Activated CD4-positive, alpha-beta T cell treated with anti-CD3 and anti-CD28 coated beads, Interleukin-2, Interleukin-6, amounts not matched to agents 100 ng/mL and 50 ng/mL, durations not matched to agents 16 hours and 8 hours (primary cell): ENCODE measurements around the gene KCNAB1.
"Not testable (repeated sequence)": the region's sequence is repeated elsewhere in the genome, so short reads cannot be mapped to it uniquely, and the experiment has no call there.

Experiments used
- DNase-seq: peaks from one replicate; pipeline ENCODE4 v3.0.0-alpha.2; 2020

Gene KCNAB1

GRCh38 chr3:156226676-156227420 lies 106.5 kb downstream of the KCNAB1 start:
- DNase-seq, result no peak

DNA sequence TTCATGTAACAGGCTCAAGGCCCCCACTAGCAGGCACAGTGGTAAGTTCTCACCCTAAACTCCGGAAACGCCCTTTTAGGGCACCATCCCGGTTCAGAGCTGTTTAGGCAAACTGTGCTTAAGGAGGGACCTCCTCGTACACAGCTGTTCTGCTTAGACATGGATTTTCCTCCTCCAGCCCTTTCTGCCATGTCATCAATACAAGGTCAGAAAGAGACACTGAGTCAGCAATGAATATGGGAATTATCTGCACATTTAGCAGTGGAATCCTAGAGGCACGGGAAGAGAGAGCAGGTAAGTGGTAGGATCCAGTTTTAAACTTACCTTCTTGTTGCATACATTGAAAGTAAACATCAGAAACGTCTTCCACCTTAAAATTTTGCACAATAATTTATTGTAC lies 107.3 kb downstream of the KCNAB1 start:
- no peak for DNase-seq

DNA sequence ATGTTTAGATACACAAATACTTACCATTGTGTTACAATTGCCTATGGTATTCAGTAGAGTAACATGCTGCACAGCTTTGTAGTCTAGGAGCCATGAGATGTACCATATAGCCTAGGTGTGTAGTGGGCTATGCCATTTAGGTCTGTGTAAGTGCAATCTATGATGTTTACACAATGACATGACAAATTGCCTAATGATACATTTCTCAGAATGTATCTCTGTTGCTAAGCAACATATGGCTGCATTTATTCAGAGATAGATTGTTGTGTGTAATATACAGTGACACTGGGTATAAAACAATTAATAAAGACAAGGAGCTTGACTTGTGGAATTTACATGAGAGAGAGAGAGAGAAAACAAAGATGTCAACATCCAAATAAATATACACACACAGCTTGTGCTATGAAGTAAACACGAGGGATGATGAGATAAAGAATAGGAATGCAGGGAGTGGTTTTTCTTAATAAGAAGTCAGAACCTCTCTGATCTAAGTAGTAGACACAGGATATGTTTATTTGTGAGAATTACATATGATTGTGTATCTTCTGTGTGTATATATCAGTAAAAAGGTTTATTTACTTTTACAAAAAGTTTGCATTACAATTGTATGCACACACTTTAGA lies 110.0 kb downstream of the KCNAB1 start:
- no peak for DNase-seq

- DNase-seq, result not testable (repeated sequence)
These were observed 110.8 kb downstream of the KCNAB1 start for GRCh38 chr3:156231221-156231620.

DNA sequence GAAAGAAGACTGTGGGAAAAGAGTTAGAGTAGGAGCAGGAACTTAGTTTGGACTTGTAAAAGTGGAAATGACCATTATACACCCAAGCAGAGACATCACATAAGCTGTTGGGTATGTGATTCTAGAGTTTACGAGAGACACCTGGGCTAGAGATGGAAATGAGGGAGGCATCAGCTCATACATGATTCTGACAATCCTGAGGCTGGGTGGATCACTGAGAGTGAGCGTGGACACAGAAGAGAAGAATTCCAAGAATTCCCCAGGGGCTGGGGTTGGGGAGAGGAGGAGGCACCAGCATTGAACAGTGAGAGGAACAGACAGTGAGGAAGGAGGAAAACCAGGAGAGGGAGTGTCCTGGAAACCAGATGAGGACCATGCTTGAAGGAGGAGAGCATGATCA lies 113.5 kb downstream of the KCNAB1 start:
- DNase-seq, result no peak

GRCh38 chr3:156236556-156237260 lies 116.3 kb downstream of the KCNAB1 start:
- DNase-seq, result no peak

GRCh38 chr3:156240642-156241041 lies 120.3 kb downstream of the KCNAB1 start:
- no peak for DNase-seq

DNA sequence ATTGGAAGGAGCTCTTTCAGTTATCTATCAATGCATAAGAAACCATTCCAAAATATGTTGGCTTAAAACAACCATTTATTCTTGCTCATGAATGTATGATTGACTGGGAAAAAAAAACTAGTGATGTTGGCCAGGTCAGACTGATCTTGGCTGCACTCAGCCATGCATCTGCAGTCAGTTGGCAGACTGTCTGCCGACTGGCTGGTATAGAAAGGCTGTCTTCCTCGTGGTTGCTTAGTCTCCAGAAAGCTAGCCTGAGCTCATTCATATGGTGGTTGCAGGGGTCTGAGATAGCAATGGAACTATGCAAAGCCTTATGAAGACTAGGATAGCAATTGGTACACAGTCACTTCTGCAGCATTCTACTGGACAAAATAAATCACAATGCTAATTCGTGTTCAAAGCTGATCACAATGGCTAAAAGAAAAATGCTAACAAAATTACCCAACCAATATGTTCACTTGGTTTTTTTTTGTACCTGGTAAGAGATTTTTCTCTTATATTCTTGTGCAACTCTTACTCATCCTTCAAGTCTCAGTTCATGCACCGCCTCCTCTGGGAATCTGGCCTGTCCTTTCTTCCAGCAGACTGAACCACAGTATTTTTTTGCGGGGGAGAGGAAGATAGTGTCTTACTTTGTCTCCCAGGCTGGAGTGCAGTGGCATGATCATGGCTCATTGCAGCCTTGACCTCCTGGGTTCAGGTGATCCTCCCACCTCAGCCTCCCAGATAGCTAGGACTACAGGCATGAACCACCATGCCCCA lies 126.8 kb downstream of the KCNAB1 start:
- no peak for DNase-seq

DNA sequence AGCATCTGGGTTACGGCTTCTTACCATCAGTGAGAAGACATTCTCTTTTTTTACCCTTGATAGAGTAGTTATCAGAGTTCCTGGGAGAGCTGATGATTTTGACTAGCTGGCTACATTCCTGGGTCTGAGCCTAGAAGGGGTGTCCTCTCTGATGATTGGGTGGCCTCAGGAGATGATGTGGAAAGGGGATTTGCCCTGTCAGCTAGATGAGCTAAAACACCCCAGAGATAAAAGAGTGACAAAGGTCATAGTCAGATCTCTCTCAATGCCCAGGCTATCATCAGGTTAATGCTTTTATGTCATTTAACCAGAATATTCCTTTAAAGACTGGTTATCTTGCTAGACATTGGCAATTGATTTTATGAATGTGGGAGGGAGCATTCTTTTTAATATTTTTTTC lies 130.2 kb downstream of the KCNAB1 start:
- no peak for DNase-seq

GRCh38 chr3:156251424-156251823 lies 131.0 kb downstream of the KCNAB1 start:
- DNase-seq, result no peak

DNA sequence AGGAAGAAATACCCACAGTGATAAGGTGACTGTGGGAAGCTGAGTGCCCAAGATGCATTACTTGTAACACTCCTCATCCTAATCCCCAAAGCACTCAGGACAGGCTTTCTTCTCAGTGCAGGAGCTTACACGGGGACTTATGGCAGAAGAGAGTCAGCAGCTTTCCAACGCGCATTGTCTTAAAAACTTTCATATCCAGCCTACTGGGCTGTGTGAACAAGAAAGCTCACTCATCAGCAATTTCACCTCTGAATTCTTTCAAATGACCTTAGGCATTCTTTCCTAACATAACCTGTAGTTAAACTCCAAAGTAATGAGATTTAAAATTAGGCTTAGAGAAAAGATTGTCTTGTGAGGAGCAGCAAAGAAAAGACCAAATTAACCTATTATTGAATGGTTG lies 132.3 kb downstream of the KCNAB1 start:
- DNase-seq, result no peak

DNA sequence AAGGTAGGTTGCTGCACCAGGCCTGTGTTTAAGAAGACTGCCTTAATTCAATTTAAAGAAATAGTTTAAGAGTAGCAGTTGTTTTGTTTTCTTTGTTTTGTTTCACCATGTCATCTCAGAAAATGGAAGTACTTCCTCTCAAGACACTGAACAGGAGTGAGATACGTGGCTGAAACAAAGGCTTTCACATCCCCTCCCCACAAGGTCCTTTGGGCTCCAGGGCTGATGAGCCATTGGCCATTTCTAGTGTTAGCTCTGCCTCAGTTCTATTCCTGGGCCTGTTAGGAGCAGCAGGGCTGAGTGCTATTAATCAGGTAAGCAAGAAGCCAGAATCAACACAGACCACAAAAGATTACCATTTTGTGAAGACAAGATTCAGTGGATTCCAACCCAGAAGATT lies 132.8 kb downstream of the KCNAB1 start:
- no peak for DNase-seq

DNA sequence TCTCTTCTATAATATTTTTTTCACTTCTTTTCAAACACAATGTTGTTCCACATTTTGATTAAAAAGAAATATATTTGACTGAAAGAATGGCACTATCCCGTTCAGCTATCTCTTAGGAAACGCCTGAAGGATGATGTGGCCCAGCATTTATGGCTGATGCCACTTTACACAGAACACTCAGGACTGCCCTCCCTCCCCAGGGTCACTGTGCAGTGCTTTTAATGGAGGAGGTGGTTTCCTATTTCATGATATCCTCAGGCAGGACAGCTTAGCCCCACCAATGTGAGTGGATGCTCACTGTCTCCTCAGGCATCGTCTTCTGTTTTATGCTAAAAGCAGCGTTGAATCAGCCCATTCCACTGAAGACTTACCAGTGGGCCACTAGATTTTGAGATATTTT lies 135.9 kb downstream of the KCNAB1 start:
- no peak for DNase-seq

DNA sequence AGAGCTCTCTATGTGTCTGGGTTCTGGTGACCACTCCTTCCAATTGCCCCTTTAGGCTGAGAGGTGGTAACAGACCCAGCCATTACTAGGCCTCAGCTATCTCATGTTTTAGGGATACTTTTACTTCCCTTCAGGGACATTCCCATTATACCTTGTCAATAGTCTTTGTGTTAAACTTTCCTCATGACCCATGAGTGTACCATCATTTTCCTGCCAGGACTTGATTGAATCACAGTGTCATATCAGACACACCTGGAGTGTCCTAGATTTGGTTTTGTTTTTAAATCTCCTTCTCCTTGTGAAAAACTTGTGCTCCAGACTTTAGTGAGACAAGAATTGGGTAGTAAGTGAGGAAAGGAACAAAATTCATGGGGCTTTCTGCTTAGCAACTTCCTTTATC lies 136.6 kb downstream of the KCNAB1 start:
- no peak for DNase-seq

DNA sequence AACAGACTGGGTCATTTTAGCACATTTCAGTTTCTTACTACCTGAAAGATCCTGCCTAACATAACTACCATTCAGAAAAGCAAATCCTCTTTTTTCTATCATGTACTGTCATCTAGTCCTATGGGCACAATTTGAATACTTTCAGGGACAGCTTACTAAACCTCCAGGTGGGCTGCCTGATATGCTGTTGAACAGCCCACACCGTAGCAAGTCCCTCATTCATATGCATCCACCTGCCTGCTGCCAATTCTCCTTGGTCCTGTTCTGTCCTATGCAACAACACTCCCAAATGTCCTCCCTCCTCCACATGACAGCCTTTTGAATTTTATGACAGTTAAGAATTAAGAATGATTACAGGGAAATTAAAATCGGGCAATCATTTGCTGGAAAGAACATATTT lies 137.9 kb downstream of the KCNAB1 start:
- no peak for DNase-seq

- DNase-seq, result no peak
These were observed 139.5 kb downstream of the KCNAB1 start for GRCh38 chr3:156259896-156260295.

DNA sequence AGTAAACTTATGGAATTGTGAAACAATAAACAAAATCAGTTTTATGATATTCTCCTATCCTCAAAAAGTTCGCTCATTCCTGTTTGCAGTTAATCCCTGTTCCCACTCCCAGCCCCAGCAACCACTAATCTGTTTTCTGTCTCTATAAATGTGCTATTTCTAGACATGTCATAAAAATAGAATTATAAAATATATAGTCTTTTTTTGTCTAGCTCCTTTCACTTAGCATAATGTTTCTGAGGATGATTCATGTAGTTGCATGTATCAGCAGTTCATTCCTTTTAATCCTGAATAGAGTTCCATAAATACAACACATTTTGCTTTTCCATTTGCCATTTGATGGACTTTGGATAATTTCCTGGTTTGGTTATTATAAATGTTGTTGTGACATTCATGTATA lies 140.0 kb downstream of the KCNAB1 start:
- no peak for DNase-seq

GRCh38 chr3:156264771-156265170 lies 144.4 kb downstream of the KCNAB1 start:
- no peak for DNase-seq

- DNase-seq, result no peak
These were observed 151.1 kb downstream of the KCNAB1 start for GRCh38 chr3:156271508-156271907.

DNA sequence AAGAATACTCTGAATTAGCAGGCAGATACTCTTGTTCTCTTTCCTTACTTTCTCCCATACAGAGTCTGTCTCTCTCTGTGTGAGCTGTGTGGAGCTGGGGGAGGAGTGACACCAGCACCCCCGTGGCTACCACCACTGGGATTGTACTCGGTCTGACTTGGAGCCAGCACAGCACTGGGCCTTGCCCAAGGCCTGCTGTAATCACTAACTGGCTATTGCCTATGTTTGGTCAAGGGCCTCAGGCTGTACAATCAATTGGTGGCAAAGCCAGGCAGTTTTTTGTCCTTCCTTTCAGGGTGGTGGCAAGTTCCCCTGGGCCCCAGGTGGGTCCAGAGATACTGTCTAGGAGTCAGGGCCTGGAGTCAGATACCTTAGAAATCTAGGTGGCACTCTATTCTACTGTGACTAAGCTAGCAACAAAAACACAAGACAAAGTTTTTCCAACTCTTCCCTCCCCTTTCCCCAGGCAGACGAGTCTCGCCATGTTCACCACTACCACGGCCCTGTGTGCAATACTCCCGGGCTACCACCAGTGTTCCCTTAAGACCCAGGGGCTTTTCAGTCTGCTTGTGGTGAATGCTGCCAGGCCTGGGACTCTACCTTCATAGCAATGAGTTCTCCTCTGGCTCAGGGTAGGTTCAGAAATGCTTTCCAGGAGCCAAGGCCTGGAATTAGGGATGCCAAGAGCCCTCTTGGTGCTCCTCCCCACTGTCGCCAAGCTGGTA lies 151.8 kb downstream of the KCNAB1 start:
- DNase-seq, result no peak

GRCh38 chr3:156273111-156273694 lies 152.8 kb downstream of the KCNAB1 start:
- no peak for DNase-seq

DNA sequence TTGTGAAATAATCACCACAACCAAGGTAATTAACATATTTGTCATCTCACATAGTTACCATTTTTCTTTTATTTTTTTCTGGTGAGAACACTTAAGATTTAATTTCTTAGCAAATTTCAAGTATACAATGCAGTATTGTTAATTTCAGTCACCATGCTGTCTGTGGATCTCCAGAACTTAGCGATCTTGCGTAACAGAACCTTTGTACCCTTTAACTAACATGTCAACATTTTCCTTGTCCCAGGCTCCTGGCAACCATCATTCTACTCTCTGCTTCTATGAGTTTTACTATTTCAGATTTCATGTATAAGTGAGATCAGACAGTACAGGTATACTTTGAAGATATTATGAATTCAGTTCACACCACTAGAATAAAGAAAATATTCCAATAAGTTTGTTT lies 154.4 kb downstream of the KCNAB1 start:
- DNase-seq, result no peak
